ENCODE measurements around the gene CPNE5.

GRCh38 chr6:36757943-36758508 lies 81.2 kb downstream of the CPNE5 start:
- TF ChIP-seq CTCF (IDR thresholded peaks at IDR 0.05) (no peak), POLR2A (IDR thresholded peaks at IDR 0.05) (no peak)

Measured in vagina (tissue), 2 donors.